HepG2 (cell line): ENCODE results near the gene IL2RA. TPM values are rescaled to one million over a fixed set of nuclear protein-coding genes. Genes with fewer than 3 reads are reported as not detected.

ENCODE experiments used
- ATAC-seq: fragments of 200-7000 bp; cut with Tn5 transposase; 3 replicates; pipeline ENCODE4 v1.9.1; 2020; ENCODE audit warnings: mild to moderate bottlenecking, moderate library complexity
- BruUV-seq: library from RNA; stranded (reverse); fragments of 400-500 nt; replicated peaks from 2 replicates; lab custom pipeline; 2021; lab: Mats Ljungman, UMichigan
- CTCF ChIA-PET: fragments of 300-600 bp; formaldehyde crosslinking; extraction: SDS; loops from one replicate; lab custom pipeline; 2021; ENCODE audit warnings: low total read pairs, inconsistent platforms, low intra/inter-chr PET ratio; lab: Yijun Ruan, JAX
- POLR2A ChIA-PET: fragments of 350-600 bp; sonication (Branson Sonifier 250); formaldehyde crosslinking; loops from one replicate; lab custom pipeline; 2020; ENCODE audit warnings: antibody characterized with exemption, inconsistent platforms; lab: Yijun Ruan, JAX
- DNase-seq: peaks from one replicate; pipeline ENCODE4 v3.0.0-alpha.2; 2015; ENCODE audit warnings: low spot score
- FAIRE-seq: peaks from 3 replicates; lab custom pipeline; 2011; peaks lifted over from hg19 to GRCh38; lab: Jason Lieb, UNC
- H2AFZ ChIP-seq: one replicate; pipeline ENCODE4 v1.6.1; 2011; ENCODE audit warnings: low read length, inconsistent platforms
- H3K27ac ChIP-seq: fragments of 300-600 bp; 3 replicates; pipeline ENCODE4 v1.8.0; 2011; ENCODE audit warnings: mixed run types, mild to moderate bottlenecking, mixed read lengths, low read length, inconsistent platforms; ENCODE audit not compliant: insufficient read depth; ENCODE audit errors: extremely low read length
- H3K27me3 ChIP-seq, 2 experiments: fragments of 200-600 bp in 1 of 2; 2 replicates in 1 of 2; 3 replicates in 1 of 2; pipeline versions ENCODE4 v1.6.0 to v1.8.0; 2011; ENCODE audit warnings: low read length in 2 of 2, mild to moderate bottlenecking in 2 of 2, moderate library complexity in 2 of 2, inconsistent platforms in 1 of 2; ENCODE audit not compliant: insufficient read depth in 2 of 2, control insufficient read depth in 1 of 2
- H3K36me3 ChIP-seq, 2 experiments: fragments of 200-600 bp in 1 of 2; replicated peaks in 1 of 2; 2 replicates in 1 of 2; 3 replicates in 1 of 2; pipeline versions ENCODE4 v1.5.1 to v1.8.0; 2011; ENCODE audit warnings: low read length in 2 of 2, inconsistent platforms in 1 of 2; ENCODE audit not compliant: insufficient read depth in 2 of 2, control insufficient read depth in 1 of 2
- H3K4me1 ChIP-seq: 2 replicates; pipeline ENCODE4 v1.5.1; 2012; ENCODE audit warnings: low read length, inconsistent platforms; ENCODE audit not compliant: insufficient read depth
- H3K4me2 ChIP-seq: 2 replicates; pipeline ENCODE4 v1.6.0; 2011; ENCODE audit warnings: low read depth, low read length, inconsistent platforms
- H3K4me3 ChIP-seq, 3 experiments: fragments of 200-600 bp in 1 of 3; sonication (generic), shearing (Covaris generic) in 1 of 3; replicated peaks in 1 of 3; 2 replicates each; pipeline ENCODE4 v1.5.1; 2011 to 2016; ENCODE audit warnings: low read length in 3 of 3, inconsistent platforms in 2 of 3, low read depth in 2 of 3, mild to moderate bottlenecking in 2 of 3, control low read depth in 1 of 3, mixed read lengths in 1 of 3; ENCODE audit not compliant: insufficient read depth in 1 of 3
- H3K79me2 ChIP-seq: one replicate; pipeline ENCODE4 v1.6.1; 2011; ENCODE audit warnings: low read length, inconsistent platforms; ENCODE audit not compliant: insufficient read depth
- H3K9ac ChIP-seq: 2 replicates; pipeline ENCODE4 v1.6.0; 2011; ENCODE audit warnings: mild to moderate bottlenecking, low read depth, low read length, inconsistent platforms; ENCODE audit not compliant: insufficient read depth
- H3K9me3 ChIP-seq: 2 replicates; pipeline ENCODE4 v1.5.1; 2012; ENCODE audit warnings: mild to moderate bottlenecking, low read length
- H4K20me1 ChIP-seq: 2 replicates; pipeline ENCODE4 v1.6.0; 2011; ENCODE audit warnings: inconsistent platforms, mild to moderate bottlenecking, low read length, moderate library complexity; ENCODE audit not compliant: insufficient read depth
- BRCA1 ChIP-seq: sonication (generic); formaldehyde crosslinking; IDR thresholded peaks from 2 replicates; pipeline ENCODE4 v1.4.0; 2020; ENCODE audit warnings: missing genetic modification reagents
- DNMT1 ChIP-seq: sonication (generic); formaldehyde crosslinking; IDR thresholded peaks from 2 replicates; pipeline ENCODE4 v1.5.1; 2020; ENCODE audit warnings: mild to moderate bottlenecking, missing genetic modification reagents
- HMG20B ChIP-seq: conservative IDR thresholded peaks from 2 replicates; pipeline ENCODE4 v1.6.1; 2016; ENCODE audit warnings: missing genetic modification reagents, missing compliant biosample characterization
- LBX2 ChIP-seq: sonication (generic); formaldehyde crosslinking; IDR thresholded peaks from 2 replicates; pipeline ENCODE4 v1.5.0; 2020; ENCODE audit warnings: missing genetic modification reagents, mild to moderate bottlenecking, borderline replicate concordance
- RORA ChIP-seq: sonication (generic); formaldehyde crosslinking; IDR thresholded peaks from 2 replicates; pipeline ENCODE4 v1.5.0; 2020; ENCODE audit warnings: mild to moderate bottlenecking, missing genetic modification reagents, moderate library complexity
- SATB2 ChIP-seq: sonication (generic); formaldehyde crosslinking; IDR thresholded peaks from 2 replicates; pipeline ENCODE4 v1.5.0; 2020; ENCODE audit warnings: missing genetic modification reagents
- XRCC5 ChIP-seq: fragments of 200-400 bp; formaldehyde crosslinking; optimal IDR thresholded peaks from 2 replicates; pipeline ENCODE3; 2017; ENCODE audit warnings: mild to moderate bottlenecking, low read length
- ZBTB1 ChIP-seq: sonication (generic); formaldehyde crosslinking; IDR thresholded peaks from 2 replicates; pipeline ENCODE4 v1.4.0; 2020; ENCODE audit warnings: missing genetic modification reagents, borderline replicate concordance
- ZFP62 ChIP-seq: sonication (generic); formaldehyde crosslinking; IDR thresholded peaks from 2 replicates; pipeline ENCODE4 v1.4.0; 2020; ENCODE audit warnings: missing genetic modification reagents
- ZNF543 ChIP-seq: sonication (generic); formaldehyde crosslinking; IDR thresholded peaks from 2 replicates; pipeline ENCODE4 v1.4.0; 2020; ENCODE audit warnings: mild to moderate bottlenecking, missing genetic modification reagents
- ZNF547 ChIP-seq: sonication (generic); formaldehyde crosslinking; IDR thresholded peaks from 2 replicates; pipeline ENCODE4 v1.5.1; 2020; ENCODE audit warnings: mild to moderate bottlenecking, missing genetic modification reagents
- ZNF552 ChIP-seq: sonication (generic); formaldehyde crosslinking; IDR thresholded peaks from 2 replicates; pipeline ENCODE4 v1.9.0; 2022; ENCODE audit warnings: missing genetic modification reagents, mild to moderate bottlenecking, borderline replicate concordance
- WGBS: methylation state at CpG from one replicate; pipeline ENCODE4 v1.1.6; 2017; ENCODE audit warnings: low lambda C conversion rate; 5-methylcytosine and 5-hydroxymethylcytosine counted together
- in situ Hi-C: cut with HindIII; loops from 2 replicates; pipeline ENCODE4 v1.10.0; 2017; ENCODE audit warnings: low pct_unique_long_range_greater_than_20kb; ENCODE audit not compliant: extremely low pct_ligation_motif_present
- intact Hi-C: fragments of 100-400 bp; cut with micrococcal nuclease; formaldehyde crosslinking; loops from one replicate; pipeline ENCODE4 v1.10.0; 2022; ENCODE audit not compliant: unreplicated experiment
- polyA plus RNA-seq, 8 experiments: library from polyadenylated mRNA; depleted of rRNA in 3 of 8; stranded (reverse) in 7 of 8; unstranded in 1 of 8; fragments of >200 nt; fragmentation: Illumina TruSeq in 4 of 8; extraction: Trizol in 4 of 8; gene quantifications; 2 replicates each; pipeline versions ENCODE4 v1.2.1 to v1.2.3, GENCODE V29; 2011 to 2016; ENCODE audit warnings: low read depth in 4 of 8, missing spikeins in 1 of 8, mixed read lengths in 1 of 8; ENCODE audit not compliant: insufficient read depth in 1 of 8
- total RNA-seq, 5 experiments: library from RNA; depleted of rRNA; stranded (reverse); fragments of >200 nt; fragmentation: Illumina TruSeq; extraction: Trizol; gene quantifications; 2 replicates each; pipeline ENCODE4 v1.2.3, GENCODE V29; 2016; ENCODE audit warnings: low read depth in 1 of 5

The IL2RA gene
- total and polyA plus RNA-seq, 2 of the 13 experiments (the other 11 are each of a cell fraction or from before 2014, with no cell fraction given), result not detected

DNA sequence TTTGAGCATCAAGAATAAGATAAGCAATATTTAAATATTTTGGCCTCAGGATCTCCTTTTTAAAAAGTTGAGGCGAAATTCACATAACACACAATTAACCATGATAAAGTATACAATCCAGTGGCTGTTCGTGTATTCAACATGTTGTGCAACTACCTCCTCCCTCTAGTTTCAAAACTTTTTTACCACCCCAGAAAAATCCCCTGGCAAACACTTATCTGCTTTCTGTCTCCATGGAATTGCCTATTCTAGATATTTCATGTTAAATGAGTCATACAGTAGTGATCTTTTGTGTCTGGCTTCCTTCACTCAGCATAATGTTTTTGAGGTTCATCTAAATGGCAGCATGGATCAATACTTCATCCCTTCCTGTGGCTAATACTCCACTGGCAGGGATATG lies 53.0 kb downstream of the IL2RA start:
- no TSS peak for BruUV-seq

GRCh38 chr10:6008497-6009142 lies 53.5 kb downstream of the IL2RA start:
- Histone ChIP-seq H3K9ac (no peak overlapping the region), H3K4me2 (no peak overlapping the region), H2AFZ (no peak overlapping the region), H3K79me2 (no peaks in the 10 kb centered on the region), H3K36me3 (no peaks in the 10 kb centered on the region), H3K27ac (no peak overlapping the region), H4K20me1 (no peaks in the 10 kb centered on the region), H3K4me3 (no peak overlapping the region), H3K9me3 (no peaks in the 10 kb centered on the region), H3K27me3 (peaks cover 2 to 41% of the 10 kb centered on the region in 2 experiments; a peak in 4 of 5 replicates), H3K4me1 (no peaks in the 10 kb centered on the region)
- 0% methylated on average over 5 of the region's 5 CpGs for WGBS
- FAIRE-seq (no peak), ATAC-seq (no peak), DNase-seq (no peak)
- TF ChIP-seq ZNF543, result no peak
- TF ChIP-seq HMG20B, result no peak
- no peak for TF ChIP-seq RORA
- no peak for TF ChIP-seq BRCA1 (CRISPR knock-in tag)
- no peak for TF ChIP-seq ZNF547 (CRISPR knock-in tag)
- intact Hi-C loops, result no loop called here
- BruUV-seq, result no TSS peak
- CTCF ChIA-PET, result no interaction called here
- in situ Hi-C loops, result no loop called here
- POLR2A ChIA-PET, result no interaction called here

More for the DNA sequence above, 53.0 kb downstream of the IL2RA start:
- Histone ChIP-seq H4K20me1 (no peaks in the 10 kb centered on the region), H3K27me3 (peaks cover 2 to 40% of the 10 kb centered on the region in 2 experiments), H3K27ac (no peak overlapping the region), H3K9me3 (no peaks in the 10 kb centered on the region), H3K36me3 (no peaks in the 10 kb centered on the region), H3K79me2 (no peaks in the 10 kb centered on the region), H3K4me2 (no peak overlapping the region), H3K4me1 (no peaks in the 10 kb centered on the region), H3K9ac (no peak overlapping the region), H2AFZ (no peak overlapping the region), H3K4me3 (no peak overlapping the region)
- intact Hi-C loops (no loop called here), in situ Hi-C loops (no loop called here)
- DNase-seq (no peak), FAIRE-seq (no peak), ATAC-seq (no peak)
- ChIA-PET CTCF (no interaction called here), POLR2A (no interaction called here)
- TF ChIP-seq ZNF552 (CRISPR knock-in tag) (no peak), XRCC5 (no peak), ZFP62 (CRISPR knock-in tag) (no peak), ZBTB1 (no peak), DNMT1 (CRISPR knock-in tag) (no peak), SATB2 (CRISPR knock-in tag) (no peak), LBX2 (CRISPR knock-in tag) (no peak)
- 4% methylated on average over 2 of the region's 2 CpGs for WGBS
